ENCODE results near the gene EYA4.

Gene EYA4

DNA sequence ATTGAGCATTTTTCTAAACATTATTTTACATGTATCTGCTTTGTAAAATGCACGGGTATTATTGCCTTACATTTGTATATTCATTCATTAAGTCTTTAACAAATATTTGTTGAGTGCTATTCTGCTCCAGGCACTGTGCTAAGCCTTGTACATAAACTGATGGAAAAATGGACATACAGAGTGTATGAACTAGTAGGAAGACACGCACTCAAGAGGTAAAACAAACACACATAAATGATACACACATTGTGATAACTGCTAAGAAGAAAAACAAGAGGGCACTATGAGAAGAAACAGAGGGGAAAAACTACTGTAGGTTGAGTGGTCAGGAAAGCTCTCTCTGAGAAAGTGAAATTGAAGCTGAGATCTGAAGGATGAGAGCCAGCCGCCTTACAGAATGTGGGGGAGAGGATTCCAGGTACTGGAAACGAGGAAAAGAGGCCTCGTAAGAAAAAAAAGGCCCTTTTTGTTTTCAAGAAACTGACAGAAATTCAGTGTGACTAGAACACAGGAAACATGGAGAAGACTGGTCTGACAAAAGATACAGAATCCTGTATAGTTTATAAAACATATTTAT, 117.5 kb downstream of the EYA4 start:
- FAIRE-seq, result no peak
- TF ChIP-seq TAF1 (IDR thresholded peaks at IDR 0.05; ENCODE audit: borderline replicate concordance, low read depth, low read length) (no peak), POLR2AphosphoS5 (IDR thresholded peaks at IDR 0.05; ENCODE audit: low read depth, low read length) (no peak), POLR2A (IDR thresholded peaks at IDR 0.05; ENCODE audit: low read depth, low read length) (no peak)

GRCh38 chr6:133359256-133359655, 118.1 kb downstream of the EYA4 start:
- FAIRE-seq, result no peak
- no peak for DNase-seq (ENCODE audit: insufficient read length)
- TF ChIP-seq TAF1 (IDR thresholded peaks at IDR 0.05; ENCODE audit: borderline replicate concordance, low read depth, low read length), result no peak

More for the DNA sequence above, 117.5 kb downstream of the EYA4 start:
- DNase-seq (ENCODE audit: insufficient read length), result no peak

- TF ChIP-seq TAF1 (IDR thresholded peaks at IDR 0.05; ENCODE audit: borderline replicate concordance, low read depth, low read length) (no peak), POLR2A (IDR thresholded peaks at IDR 0.05; ENCODE audit: low read depth, low read length) (no peak), POLR2AphosphoS5 (IDR thresholded peaks at IDR 0.05; ENCODE audit: low read depth, low read length) (no peak)
- DNase-seq (ENCODE audit: insufficient read length) (no peak), FAIRE-seq (no peak)
Measured at GRCh38 chr6:133359760-133360159, 118.6 kb downstream of the EYA4 start.

DNA sequence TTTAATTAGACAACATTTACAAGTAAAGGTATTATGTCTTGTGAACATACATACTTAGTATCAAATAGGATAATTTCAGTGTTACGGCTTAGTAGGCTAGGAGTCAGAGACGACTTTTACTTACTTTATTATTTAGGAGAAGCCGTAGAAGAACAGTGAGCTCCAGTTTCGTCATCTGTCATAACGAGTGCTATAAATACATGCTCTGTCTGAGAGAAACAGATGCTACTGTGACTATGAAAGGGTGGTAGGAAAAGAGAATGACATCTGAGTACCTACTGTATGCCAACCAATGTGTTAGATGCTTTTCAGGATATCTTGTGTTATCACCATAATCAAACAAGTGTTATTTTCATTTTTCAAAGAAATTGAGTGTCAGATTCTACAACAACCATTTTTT, 119.0 kb downstream of the EYA4 start:
- no peak for DNase-seq (ENCODE audit: insufficient read length)
- TF ChIP-seq POLR2A (IDR thresholded peaks at IDR 0.05; ENCODE audit: low read depth, low read length), result no peak
- TF ChIP-seq TAF1 (IDR thresholded peaks at IDR 0.05; ENCODE audit: borderline replicate concordance, low read depth, low read length), result no peak
- no peak for TF ChIP-seq POLR2AphosphoS5 (IDR thresholded peaks at IDR 0.05; ENCODE audit: low read depth, low read length)
- no peak for FAIRE-seq

- no peak for FAIRE-seq
- TF ChIP-seq POLR2AphosphoS5 (IDR thresholded peaks at IDR 0.05; ENCODE audit: low read depth, low read length) (no peak), POLR2A (IDR thresholded peaks at IDR 0.05; ENCODE audit: low read depth, low read length) (no peak), TAF1 (IDR thresholded peaks at IDR 0.05; ENCODE audit: borderline replicate concordance, low read depth, low read length) (no peak)
Measured at GRCh38 chr6:133362813-133363212, 121.7 kb downstream of the EYA4 start.

DNA sequence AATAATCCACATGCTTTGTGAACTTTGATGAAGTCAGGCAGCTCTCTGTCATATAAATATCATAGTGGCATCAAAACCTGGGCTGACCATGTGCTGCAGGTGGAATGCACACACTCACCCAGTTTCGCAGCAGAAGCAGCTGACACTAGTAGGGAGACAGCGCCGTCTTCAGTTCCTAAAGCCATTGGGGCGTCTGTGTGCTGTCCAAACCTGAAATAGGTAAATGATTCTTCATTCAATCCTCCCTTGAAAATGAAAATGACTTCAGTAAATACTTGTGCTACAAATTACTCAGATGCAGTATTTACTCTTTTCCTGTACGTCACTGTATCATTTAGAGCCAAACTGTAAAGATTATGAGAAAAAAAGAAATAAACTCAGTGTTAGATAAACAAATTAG, 127.5 kb downstream of the EYA4 start:
- TF ChIP-seq TAF1 (IDR thresholded peaks at IDR 0.05; ENCODE audit: borderline replicate concordance, low read depth, low read length) (no peak), POLR2AphosphoS5 (IDR thresholded peaks at IDR 0.05; ENCODE audit: low read depth, low read length) (no peak), POLR2A (IDR thresholded peaks at IDR 0.05; ENCODE audit: low read depth, low read length) (no peak)
- DNase-seq (ENCODE audit: insufficient read length), result no peak

More at GRCh38 chr6:133362813-133363212, 121.7 kb downstream of the EYA4 start:
- no peak for DNase-seq (ENCODE audit: insufficient read length)

GRCh38 chr6:133369773-133370272, 128.7 kb downstream of the EYA4 start:
- FAIRE-seq (no peak), DNase-seq (ENCODE audit: insufficient read length) (no peak)
- no peak for TF ChIP-seq POLR2A (IDR thresholded peaks at IDR 0.05; ENCODE audit: low read depth, low read length)
- TF ChIP-seq TAF1 (IDR thresholded peaks at IDR 0.05; ENCODE audit: borderline replicate concordance, low read depth, low read length), result no peak
- no peak for TF ChIP-seq POLR2AphosphoS5 (IDR thresholded peaks at IDR 0.05; ENCODE audit: low read depth, low read length)

More for the DNA sequence above, 127.5 kb downstream of the EYA4 start:
- no peak for FAIRE-seq

- DNase-seq (ENCODE audit: insufficient read length) (no peak), FAIRE-seq (no peak)
- TF ChIP-seq TAF1 (IDR thresholded peaks at IDR 0.05; ENCODE audit: borderline replicate concordance, low read depth, low read length) (no peak), POLR2AphosphoS5 (IDR thresholded peaks at IDR 0.05; ENCODE audit: low read depth, low read length) (no peak)
Measured at GRCh38 chr6:133376743-133377142, 135.6 kb downstream of the EYA4 start.

- FAIRE-seq (no peak), DNase-seq (ENCODE audit: insufficient read length) (no peak)
- TF ChIP-seq TAF1 (IDR thresholded peaks at IDR 0.05; ENCODE audit: borderline replicate concordance, low read depth, low read length) (no peak), POLR2AphosphoS5 (IDR thresholded peaks at IDR 0.05; ENCODE audit: low read depth, low read length) (no peak), POLR2A (IDR thresholded peaks at IDR 0.05; ENCODE audit: low read depth, low read length) (no peak)
Measured at GRCh38 chr6:133377219-133377618, 136.1 kb downstream of the EYA4 start.

DNA sequence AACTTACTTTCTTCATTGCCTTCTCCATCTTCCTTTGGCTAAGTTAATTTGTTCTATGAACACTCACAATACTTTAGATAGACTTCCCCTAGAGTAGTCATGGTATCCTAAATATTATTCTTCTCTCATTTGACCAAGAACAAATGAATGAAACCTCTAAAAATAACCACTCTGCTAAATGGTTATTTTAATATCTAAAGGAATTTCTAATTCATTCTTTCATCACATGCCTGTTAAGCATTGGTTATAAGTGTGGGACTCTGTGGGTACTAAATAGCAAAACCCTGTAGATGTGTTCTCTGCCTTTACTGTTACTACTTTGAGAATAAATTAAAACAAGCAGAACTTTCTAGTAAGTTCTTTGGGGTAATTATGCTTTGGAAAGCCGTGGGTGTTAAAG, 138.9 kb downstream of the EYA4 start:
- no peak for FAIRE-seq
- DNase-seq (ENCODE audit: insufficient read length), result no peak

DNA sequence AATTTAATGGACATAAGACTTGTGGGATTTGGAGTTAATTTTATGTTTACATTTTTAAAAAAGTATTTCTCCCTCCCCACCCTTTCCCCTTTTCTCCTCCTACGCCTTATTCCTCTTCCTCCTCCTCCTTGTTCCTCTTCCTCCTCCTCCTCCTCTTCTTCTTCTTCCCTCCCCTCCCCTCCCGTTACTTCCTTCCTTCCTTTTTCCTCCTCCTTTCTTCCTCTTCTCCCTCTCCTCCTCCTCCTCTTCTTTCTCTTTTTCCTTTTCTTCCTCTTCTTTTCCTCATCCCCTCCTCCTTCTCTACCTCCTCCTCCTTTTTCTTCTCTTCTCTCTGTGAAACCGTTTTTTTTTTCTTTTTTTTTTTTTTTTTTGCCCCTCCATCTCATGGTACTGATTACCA, 139.6 kb downstream of the EYA4 start:
- DNase-seq (ENCODE audit: insufficient read length) (no peak), FAIRE-seq (no peak)
- TF ChIP-seq POLR2A (IDR thresholded peaks at IDR 0.05; ENCODE audit: low read depth, low read length), result no peak
- no peak for TF ChIP-seq POLR2AphosphoS5 (IDR thresholded peaks at IDR 0.05; ENCODE audit: low read depth, low read length)
- no peak for TF ChIP-seq TAF1 (IDR thresholded peaks at IDR 0.05; ENCODE audit: borderline replicate concordance, low read depth, low read length)

More for the DNA sequence above, 138.9 kb downstream of the EYA4 start:
- TF ChIP-seq POLR2AphosphoS5 (IDR thresholded peaks at IDR 0.05; ENCODE audit: low read depth, low read length), result no peak
- TF ChIP-seq POLR2A (IDR thresholded peaks at IDR 0.05; ENCODE audit: low read depth, low read length), result no peak

- TF ChIP-seq POLR2AphosphoS5 (IDR thresholded peaks at IDR 0.05; ENCODE audit: low read depth, low read length) (no peak), TAF1 (IDR thresholded peaks at IDR 0.05; ENCODE audit: borderline replicate concordance, low read depth, low read length) (no peak), POLR2A (IDR thresholded peaks at IDR 0.05; ENCODE audit: low read depth, low read length) (no peak)
- DNase-seq (ENCODE audit: insufficient read length) (no peak), FAIRE-seq (no peak)
Measured at GRCh38 chr6:133388731-133389130, 147.6 kb downstream of the EYA4 start.

Measured in GM12892 (cell line).